ENCODE data around the gene MYT1. TPM values are rescaled to one million over a fixed set of nuclear protein-coding genes. Genes with fewer than 3 reads are reported as not detected.

Gene MYT1
- total RNA-seq, 4 donors from 2014 or later: 0.34 TPM; not detected in 3

DNA sequence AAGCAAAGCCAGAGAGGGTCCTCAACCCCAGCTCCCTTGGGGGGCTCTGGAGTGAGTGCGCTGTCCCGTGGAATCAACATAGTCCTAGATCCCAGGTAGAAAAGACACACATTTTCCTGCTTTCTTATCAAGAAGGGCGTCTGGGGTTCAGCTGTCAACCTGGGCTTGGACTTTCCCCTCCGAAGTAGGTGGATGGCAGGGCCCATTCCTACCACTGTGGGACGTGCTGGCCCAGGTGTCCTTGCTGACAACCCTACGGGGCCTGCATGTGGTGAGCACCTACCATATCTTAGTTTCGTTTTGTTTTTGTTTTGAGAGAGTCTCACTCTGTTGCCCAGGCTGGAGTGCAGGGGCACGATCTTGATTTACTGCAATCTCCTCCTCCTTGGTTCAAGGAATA lies 42.4 kb downstream of the MYT1 start:
- Histone ChIP-seq H3K9me3 (no peaks in the 10 kb centered on the region), H3K4me1 (peaks cover 12% of the 10 kb centered on the region), H3K4me3 (no peak overlapping the region), H3K27ac (no peak overlapping the region), H3K27me3 (peaks cover 18% of the 10 kb centered on the region), H3K36me3 (no peaks in the 10 kb centered on the region)
- DNase-seq (ENCODE audit: low spot score in 2 of 2): no peak
- 94% methylated on average over 8 of the region's 8 CpGs for WGBS
- TF ChIP-seq POLR2A (IDR thresholded peaks at IDR 0.05) (no peak), POLR2AphosphoS5 (IDR thresholded peaks at IDR 0.05) (no peak), EP300 (IDR thresholded peaks at IDR 0.05) (no peak)
- TF ChIP-seq, protein P1, sequence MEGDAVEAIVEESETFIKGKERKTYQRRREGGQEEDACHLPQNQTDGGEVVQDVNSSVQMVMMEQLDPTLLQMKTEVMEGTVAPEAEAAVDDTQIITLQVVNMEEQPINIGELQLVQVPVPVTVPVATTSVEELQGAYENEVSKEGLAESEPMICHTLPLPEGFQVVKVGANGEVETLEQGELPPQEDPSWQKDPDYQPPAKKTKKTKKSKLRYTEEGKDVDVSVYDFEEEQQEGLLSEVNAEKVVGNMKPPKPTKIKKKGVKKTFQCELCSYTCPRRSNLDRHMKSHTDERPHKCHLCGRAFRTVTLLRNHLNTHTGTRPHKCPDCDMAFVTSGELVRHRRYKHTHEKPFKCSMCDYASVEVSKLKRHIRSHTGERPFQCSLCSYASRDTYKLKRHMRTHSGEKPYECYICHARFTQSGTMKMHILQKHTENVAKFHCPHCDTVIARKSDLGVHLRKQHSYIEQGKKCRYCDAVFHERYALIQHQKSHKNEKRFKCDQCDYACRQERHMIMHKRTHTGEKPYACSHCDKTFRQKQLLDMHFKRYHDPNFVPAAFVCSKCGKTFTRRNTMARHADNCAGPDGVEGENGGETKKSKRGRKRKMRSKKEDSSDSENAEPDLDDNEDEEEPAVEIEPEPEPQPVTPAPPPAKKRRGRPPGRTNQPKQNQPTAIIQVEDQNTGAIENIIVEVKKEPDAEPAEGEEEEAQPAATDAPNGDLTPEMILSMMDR (IDR thresholded peaks at IDR 0.05): no peak

DNA sequence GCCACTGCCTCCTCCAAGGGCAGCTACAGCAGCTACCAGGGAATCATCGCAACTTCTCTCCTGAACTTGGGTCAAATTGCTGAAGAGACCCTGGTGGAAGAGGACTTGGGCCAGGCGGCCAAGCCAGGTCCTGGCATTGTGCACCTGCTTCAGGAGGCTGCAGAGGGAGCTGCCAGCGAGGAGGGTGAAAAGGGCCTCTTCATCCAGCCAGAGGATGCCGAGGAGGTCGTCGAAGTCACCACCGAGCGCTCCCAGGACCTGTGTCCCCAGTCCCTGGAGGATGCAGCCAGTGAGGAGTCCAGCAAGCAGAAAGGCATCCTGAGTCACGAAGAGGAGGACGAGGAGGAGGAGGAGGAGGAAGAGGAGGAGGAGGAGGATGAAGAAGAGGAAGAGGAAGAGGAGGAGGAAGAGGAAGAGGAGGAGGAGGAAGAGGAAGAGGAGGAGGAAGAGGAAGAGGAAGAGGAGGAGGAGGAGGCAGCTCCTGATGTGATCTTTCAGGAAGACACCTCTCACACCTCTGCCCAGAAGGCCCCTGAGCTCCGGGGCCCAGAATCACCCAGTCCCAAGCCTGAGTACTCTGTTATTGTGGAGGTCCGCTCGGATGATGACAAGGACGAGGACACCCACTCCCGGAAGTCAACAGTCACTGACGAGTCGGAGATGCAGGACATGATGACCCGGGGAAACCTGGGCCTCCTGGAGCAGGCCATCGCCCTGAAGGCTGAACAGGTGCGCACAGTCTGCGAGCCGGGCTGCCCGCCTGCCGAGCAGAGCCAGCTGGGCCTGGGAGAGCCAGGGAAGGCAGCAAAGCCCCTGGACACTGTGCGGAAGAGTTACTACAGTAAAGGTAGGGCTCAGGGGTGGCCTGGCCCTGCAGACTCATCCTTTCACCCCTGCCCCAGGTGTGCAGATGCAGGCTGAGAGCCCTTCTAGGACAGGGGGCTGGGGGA lies 43.7 kb downstream of the MYT1 start:
- Histone ChIP-seq H3K4me1 (peaks cover 13% of the 10 kb centered on the region), H3K9me3 (no peaks in the 10 kb centered on the region), H3K36me3 (no peaks in the 10 kb centered on the region), H3K4me3 (no peak overlapping the region), H3K27me3 (peaks cover 11% of the 10 kb centered on the region), H3K27ac (no peak overlapping the region)
- WGBS: 92% methylated on average over 22 of the region's 25 CpGs
- TF ChIP-seq EP300 (IDR thresholded peaks at IDR 0.05): no peak
- TF ChIP-seq, protein P1 (IDR thresholded peaks at IDR 0.05): no peak
- TF ChIP-seq POLR2AphosphoS5 (IDR thresholded peaks at IDR 0.05): no peak
- no peak for TF ChIP-seq POLR2A (IDR thresholded peaks at IDR 0.05)
- DNase-seq (ENCODE audit: low spot score in 2 of 2): no peak

DNA sequence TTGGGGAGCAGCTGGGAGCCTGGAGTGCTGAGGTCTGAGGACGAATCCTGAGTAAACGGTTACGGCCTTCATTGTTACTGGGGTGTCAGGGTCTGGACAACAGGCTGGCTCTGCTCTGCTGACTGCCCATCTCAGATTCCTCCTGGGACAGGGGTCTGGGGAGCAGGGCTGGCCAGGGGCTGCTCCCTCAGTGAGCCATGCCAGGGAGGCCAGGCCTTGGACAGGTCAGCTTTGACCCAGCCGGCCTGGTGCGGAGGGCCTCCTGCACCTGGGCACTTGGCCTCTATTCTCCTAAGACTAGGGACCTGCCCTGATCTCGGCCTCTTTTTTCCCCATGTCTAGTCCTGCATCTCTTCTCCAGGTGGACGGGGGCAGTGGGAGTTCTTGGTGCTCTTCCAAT lies 44.9 kb downstream of the MYT1 start:
- DNase-seq (ENCODE audit: low spot score in 2 of 2): no peak
- H3K9me3 ChIP-seq: no peaks in the 10 kb centered on the region
- H3K27ac ChIP-seq: no peak overlapping the region
- peaks cover 9% of the 10 kb centered on the region for H3K27me3 ChIP-seq
- 87% methylated on average over 7 of the region's 7 CpGs for WGBS
- TF ChIP-seq, protein P1 (IDR thresholded peaks at IDR 0.05): no peak
- no peak for TF ChIP-seq EP300 (IDR thresholded peaks at IDR 0.05)
- TF ChIP-seq POLR2A (IDR thresholded peaks at IDR 0.05): no peak
- no peak for TF ChIP-seq POLR2AphosphoS5 (IDR thresholded peaks at IDR 0.05)
- H3K4me1 ChIP-seq: peaks cover 22% of the 10 kb centered on the region
- H3K36me3 ChIP-seq: no peaks in the 10 kb centered on the region
- no peak overlapping the region for H3K4me3 ChIP-seq

DNA sequence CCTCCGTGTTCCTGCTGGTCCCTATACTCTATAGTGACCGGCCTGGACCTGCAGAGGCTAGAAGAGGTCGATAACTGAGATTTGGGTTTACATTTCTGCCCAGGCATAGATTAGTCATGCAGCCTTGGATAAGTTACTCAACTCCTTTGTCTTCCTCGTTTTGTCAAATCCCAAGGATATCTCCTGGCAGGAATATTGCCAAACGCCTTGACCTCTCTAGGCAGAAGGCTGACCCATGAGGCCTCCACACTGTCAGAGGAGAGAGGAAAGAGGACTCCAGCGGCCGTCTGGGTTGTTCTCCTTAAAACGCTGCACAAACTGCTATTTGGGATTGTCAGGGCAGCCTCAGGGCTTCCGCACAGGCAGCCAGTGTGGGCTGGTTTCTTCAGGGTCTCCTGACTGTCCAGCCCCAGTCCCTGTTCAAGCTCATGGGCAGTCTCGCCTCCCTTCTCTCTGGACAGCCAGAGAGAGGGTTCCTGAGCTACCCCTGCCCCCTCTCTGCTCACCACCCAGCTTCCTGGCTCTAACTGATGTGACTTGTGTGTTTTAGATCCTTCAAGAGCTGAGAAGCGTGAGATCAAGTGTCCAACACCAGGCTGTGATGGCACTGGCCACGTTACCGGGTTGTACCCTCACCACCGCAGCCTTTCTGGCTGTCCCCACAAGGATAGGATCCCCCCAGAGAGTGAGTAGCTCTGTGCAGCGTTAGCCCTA lies 46.6 kb downstream of the MYT1 start:
- peaks cover 15% of the 10 kb centered on the region for H3K4me1 ChIP-seq
- WGBS: 70% methylated on average over 6 of the region's 15 CpGs
- H3K27me3 ChIP-seq: peaks cover 5% of the 10 kb centered on the region
- no peaks in the 10 kb centered on the region for H3K9me3 ChIP-seq
- H3K4me3 ChIP-seq: no peak overlapping the region
- DNase-seq (ENCODE audit: low spot score in 2 of 2): no peak
- TF ChIP-seq POLR2AphosphoS5 (IDR thresholded peaks at IDR 0.05) (no peak), POLR2A (IDR thresholded peaks at IDR 0.05) (no peak), EP300 (IDR thresholded peaks at IDR 0.05) (no peak)
- TF ChIP-seq, protein P1 (IDR thresholded peaks at IDR 0.05): no peak
- H3K36me3 ChIP-seq: no peaks in the 10 kb centered on the region
- H3K27ac ChIP-seq: no peak overlapping the region
